ENCODE measurements around the gene SLC19A1. TPM values are rescaled to one million over a fixed set of nuclear protein-coding genes. Genes with fewer than 3 reads are reported as not detected.
"Not testable (repeated sequence)": the region's sequence is repeated elsewhere in the genome, so short reads cannot be mapped to it uniquely, and the experiment has no call there.

The SLC19A1 gene
- total and polyA plus RNA-seq, 8 donors, result 2.9 to 23.3 (median 5.3) TPM

GRCh38 chr21:45528981-45529784 lies 13.1 kb downstream of the SLC19A1 start:
- peak in 1 of 2 donors; percentile 25 for DNase-seq
- Histone ChIP-seq H3K9me3 (no peaks in the 10 kb centered on the region), H3K36me3 (peaks cover 15 to 41% (median 34%) of the 10 kb centered on the region in 4 donors), H3K4me1 (peaks cover 16 to 27% (median 19%) of the 10 kb centered on the region in 4 donors), H3K27ac (no peak overlapping the region), H3K4me3 (no peak overlapping the region), H3K27me3 (no peaks in the 10 kb centered on the region)
- intact Hi-C loops (cut with DNase I; ENCODE audit: low total_unique reads), result no loop called here
- 83 to 89% (median 86%) methylated on average over 17 to 20 of the region's 20 CpGs for WGBS, 5 donors
- TF ChIP-seq POLR2AphosphoS5 (IDR thresholded peaks at IDR 0.05), result no peak
- TF ChIP-seq POLR2A (IDR thresholded peaks at IDR 0.05), result no peak
- TF ChIP-seq CTCF (IDR thresholded peaks at IDR 0.05), result no peak
- TF ChIP-seq EP300 (IDR thresholded peaks at IDR 0.05), result no peak

- Histone ChIP-seq H3K4me3 (no peak overlapping the region), H3K4me1 (peaks cover 6 to 17% (median 10%) of the 10 kb centered on the region in 4 donors), H3K27ac (peak overlapping the region in 2 of 5 donors; percentile 18 to 43), H3K36me3 (peaks cover 15 to 49% (median 34%) of the 10 kb centered on the region in 4 donors), H3K27me3 (no peaks in the 10 kb centered on the region), H3K9me3 (no peaks in the 10 kb centered on the region)
- DNase-seq, result peak in 1 of 2 donors; percentile 40
- TF ChIP-seq CTCF (IDR thresholded peaks at IDR 0.05) (no peak), EP300 (IDR thresholded peaks at IDR 0.05) (no peak), POLR2A (IDR thresholded peaks at IDR 0.05) (no peak), POLR2AphosphoS5 (IDR thresholded peaks at IDR 0.05) (no peak)
- intact Hi-C loops (cut with DNase I; ENCODE audit: low total_unique reads), result no loop called here
- 78 to 92% (median 82%) methylated on average over 17 to 18 of the region's 18 CpGs for WGBS, 5 donors
Measured at GRCh38 chr21:45528028-45528705, 14.1 kb downstream of the SLC19A1 start.

GRCh38 chr21:45527151-45527999 lies 14.9 kb downstream of the SLC19A1 start:
- DNase-seq, result peak; percentile 40 to 76
- H3K4me1 ChIP-seq; H3K4me3 ChIP-seq; H3K9me3 ChIP-seq; intact Hi-C loops (cut with DNase I; ENCODE audit: low total_unique reads); H3K27me3 ChIP-seq: not testable (repeated sequence)
- Histone ChIP-seq H3K27ac (peak overlapping the region in 3 of 5 donors; percentile 32 to 43 (median 42)), H3K36me3 (peaks cover 15 to 51% (median 40%) of the 10 kb centered on the region in 4 donors)
- TF ChIP-seq CTCF (IDR thresholded peaks at IDR 0.05), result peak in 1 of 7 experiments; percentile 11
- WGBS, 5 donors, result 77 to 83% (median 82%) methylated on average over 13 to 19 of the region's 19 CpGs

GRCh38 chr21:45525910-45526306 lies 16.3 kb downstream of the SLC19A1 start:
- intact Hi-C loops (cut with DNase I; ENCODE audit: low total_unique reads), result no loop called here
- TF ChIP-seq EP300 (IDR thresholded peaks at IDR 0.05) (no peak), CTCF (IDR thresholded peaks at IDR 0.05) (no peak), POLR2AphosphoS5 (IDR thresholded peaks at IDR 0.05) (no peak), POLR2A (IDR thresholded peaks at IDR 0.05) (no peak)
- Histone ChIP-seq H3K27me3 (no peaks in the 10 kb centered on the region), H3K9me3 (peaks cover 0 to 10% (median 6%) of the 10 kb centered on the region in 4 donors), H3K36me3 (peaks cover 10 to 48% (median 39%) of the 10 kb centered on the region in 4 donors), H3K4me1 (peaks cover 0 to 8% (median 3%) of the 10 kb centered on the region in 4 donors), H3K27ac (no peak overlapping the region), H3K4me3 (no peak overlapping the region)
- WGBS, 5 donors, result 93 to 99% (median 94%) methylated on average over 9 to 11 of the region's 11 CpGs
- DNase-seq, result peak in 1 of 2 donors; percentile 14
